Measurements from ENCODE around the gene FTO. TPM values are rescaled to one million over a fixed set of nuclear protein-coding genes. Genes with fewer than 3 reads are reported as not detected.

The FTO gene
- 10 to 100 TPM; 51.2 to 59.5 TPM for total RNA-seq
- polyA plus RNA-seq, result 10 to 100 TPM; 70.2 to 91.9 (median 87.8) TPM
- total RNA-seq, result 29.1 to 54.3 (median 47.7) reads per million in 6 experiments

DNA sequence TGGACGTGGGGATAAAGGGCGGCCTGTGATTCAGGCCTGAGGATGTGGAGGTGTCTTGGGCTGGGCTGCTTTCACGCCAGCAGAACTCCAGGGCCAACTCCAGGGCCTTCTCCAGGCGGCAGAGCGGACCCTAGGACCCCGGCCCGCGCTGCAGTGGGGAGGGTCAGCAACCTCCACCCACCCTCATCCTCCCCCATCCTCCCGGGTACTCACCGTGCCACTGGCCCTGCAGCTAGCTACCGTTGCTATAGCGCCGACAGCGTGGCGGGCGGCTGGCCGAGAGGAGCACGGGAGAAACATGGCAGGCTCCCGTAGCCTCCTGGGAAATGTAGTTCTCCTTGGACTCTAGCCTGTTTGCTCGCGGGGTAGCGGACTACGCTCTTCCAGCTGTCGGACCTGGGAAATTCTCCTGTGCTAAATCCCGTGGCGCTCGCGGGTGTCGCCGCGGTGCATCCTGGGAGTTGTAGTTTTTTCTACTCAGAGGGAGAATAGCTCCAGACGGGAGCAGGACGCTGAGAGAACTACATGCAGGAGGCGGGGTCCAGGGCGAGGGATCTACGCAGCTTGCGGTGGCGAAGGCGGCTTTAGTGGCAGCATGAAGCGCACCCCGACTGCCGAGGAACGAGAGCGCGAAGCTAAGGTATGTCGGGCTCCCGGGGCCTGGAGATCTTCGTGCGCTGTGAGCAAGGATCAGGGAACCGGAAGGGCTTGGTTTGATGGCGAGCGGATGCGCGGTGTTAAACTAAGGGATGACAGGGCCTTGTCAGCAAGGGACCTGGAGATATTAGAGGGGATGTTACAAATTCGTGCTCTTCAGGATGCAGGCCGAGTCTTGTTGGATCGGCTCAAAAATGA lies at the start of gene FTO, which contains the start of gene RPGRIP1L:
TSS of gene FTO (plus strand) at position 567 of the 855 bp plus-strand sequence.
TSS of gene RPGRIP1L (minus strand) at position 270 of the 855 bp plus-strand sequence. CDS start 3,136 bp downstream, outside the sequence.
- peaks cover 18 to 46% (median 43%) of the 10 kb centered on the region in 4 donors for H3K4me1 Mint-ChIP-seq
- H3K27ac Mint-ChIP-seq, result peak within 1 kb of the TSS; percentile 94 to 97 (median 97)
- H3K27me3 Mint-ChIP-seq, result no peaks in the 10 kb centered on the region
- H3K36me3 Mint-ChIP-seq, result peaks cover 0 to 9% (median 6%) of the 10 kb centered on the region in 3 donors
- POLR2A ChIA-PET, result interaction anchor here (0.6 to 1.8 kb wide), 6 partner anchors 13 to 269 kb away, joined by 3 to 8 read pairs (median 4); partner anchors contain the start of genes AKTIP and RBL2
- H3K4me3 Mint-ChIP-seq, result peak within 1 kb of the TSS; percentile 96 to 100 (median 98)
- ATAC-seq (peak; percentile 91 to 95), DNase-seq (peak; percentile 87 to 98 (median 94))
- no peaks in the 10 kb centered on the region for H3K9me3 Mint-ChIP-seq

DNA sequence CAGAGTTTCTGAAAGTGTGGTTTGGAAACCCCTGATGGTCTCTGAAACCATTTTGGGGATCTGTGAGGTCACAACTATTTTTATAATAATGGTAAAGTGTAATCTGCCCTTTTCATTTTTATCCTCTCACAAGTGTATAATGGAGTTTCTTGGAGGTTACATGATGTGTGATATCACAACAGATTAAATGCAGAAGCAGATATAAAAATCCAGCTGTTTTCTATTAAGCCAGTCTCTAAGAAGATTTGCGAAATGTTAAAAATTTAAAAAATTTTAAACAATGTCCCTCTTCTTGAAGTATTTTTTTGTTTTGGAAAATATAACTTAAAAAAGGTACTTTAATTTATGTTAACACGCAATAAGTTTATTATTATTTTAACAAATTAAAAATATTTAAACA lies 49.0 kb upstream of the FTO start:
- DNase-seq (no peak), ATAC-seq (no peak)
- H3K27me3 Mint-ChIP-seq, result no peaks in the 10 kb centered on the region
- POLR2A ChIA-PET, result no interaction called here
- no peak overlapping the region for H3K27ac Mint-ChIP-seq
- no peaks in the 10 kb centered on the region for H3K9me3 Mint-ChIP-seq
- H3K4me1 Mint-ChIP-seq, result peaks cover 0 to 2% (median 0%) of the 10 kb centered on the region in 4 donors
- no peak overlapping the region for H3K4me3 Mint-ChIP-seq
- peaks cover 10 to 35% (median 34%) of the 10 kb centered on the region in 3 donors for H3K36me3 Mint-ChIP-seq

DNA sequence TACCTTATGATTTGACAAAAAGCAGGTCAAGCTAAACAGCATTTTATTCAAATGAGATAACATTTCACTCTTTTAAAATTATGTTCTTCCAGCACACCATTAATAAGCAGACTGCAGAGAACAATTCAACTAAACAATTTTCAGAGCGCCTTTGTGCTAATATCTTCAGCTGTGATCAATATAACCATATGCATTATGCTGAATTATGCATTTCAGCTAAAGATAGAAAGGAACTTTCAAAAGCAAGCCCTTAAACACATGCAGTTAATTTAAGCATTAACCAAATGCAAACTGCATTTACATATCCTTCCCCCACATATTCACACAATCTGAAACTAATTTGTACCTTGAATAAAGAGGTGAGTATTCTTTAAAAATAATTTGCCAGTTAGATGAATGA lies 41.9 kb upstream of the FTO start:
- DNase-seq (no peak), ATAC-seq (no peak)
- no peak overlapping the region for H3K4me3 Mint-ChIP-seq
- H3K27ac Mint-ChIP-seq, result no peak overlapping the region
- H3K4me1 Mint-ChIP-seq, result no peaks in the 10 kb centered on the region
- POLR2A ChIA-PET, result no interaction called here
- H3K9me3 Mint-ChIP-seq, result no peaks in the 10 kb centered on the region
- no peaks in the 10 kb centered on the region for H3K27me3 Mint-ChIP-seq
- H3K36me3 Mint-ChIP-seq, result peaks cover 0 to 7% (median 3%) of the 10 kb centered on the region in 3 donors

DNA sequence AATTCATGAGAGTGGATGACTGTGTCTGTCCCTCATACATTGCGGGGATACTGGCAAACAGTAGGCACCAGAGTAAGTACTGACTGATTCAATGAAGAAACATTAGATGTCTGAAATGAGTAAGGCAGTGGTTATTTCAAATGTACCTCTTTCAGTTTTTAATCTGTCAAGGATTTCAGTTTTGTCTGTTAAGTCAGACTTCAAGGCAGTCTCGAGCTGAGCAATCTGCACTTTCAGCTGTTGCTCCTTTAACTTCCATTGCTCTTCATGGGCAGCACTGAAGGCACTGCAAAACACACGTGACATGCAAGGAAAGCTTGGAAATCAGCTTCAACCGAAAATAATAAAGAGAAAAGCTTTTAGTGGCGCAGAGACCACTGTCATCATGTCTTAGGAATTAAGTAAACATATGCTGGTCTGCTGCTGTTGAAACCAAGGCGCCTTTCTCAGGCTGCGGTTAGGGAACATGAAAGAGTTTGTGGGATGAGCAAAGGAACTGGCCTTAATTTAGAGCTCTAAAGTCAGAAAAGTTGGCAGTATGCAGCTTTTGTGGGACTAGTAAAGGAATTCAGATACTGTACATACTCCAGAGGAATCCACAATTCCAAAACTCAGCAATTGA lies 39.1 kb upstream of the FTO start:
- Mint-ChIP-seq H3K27me3 (no peaks in the 10 kb centered on the region), H3K4me1 (no peaks in the 10 kb centered on the region), H3K9me3 (no peaks in the 10 kb centered on the region), H3K4me3 (no peak overlapping the region), H3K27ac (no peak overlapping the region), H3K36me3 (no peaks in the 10 kb centered on the region)
- DNase-seq, result no peak
- no peak for ATAC-seq
- POLR2A ChIA-PET, result no interaction called here

DNA sequence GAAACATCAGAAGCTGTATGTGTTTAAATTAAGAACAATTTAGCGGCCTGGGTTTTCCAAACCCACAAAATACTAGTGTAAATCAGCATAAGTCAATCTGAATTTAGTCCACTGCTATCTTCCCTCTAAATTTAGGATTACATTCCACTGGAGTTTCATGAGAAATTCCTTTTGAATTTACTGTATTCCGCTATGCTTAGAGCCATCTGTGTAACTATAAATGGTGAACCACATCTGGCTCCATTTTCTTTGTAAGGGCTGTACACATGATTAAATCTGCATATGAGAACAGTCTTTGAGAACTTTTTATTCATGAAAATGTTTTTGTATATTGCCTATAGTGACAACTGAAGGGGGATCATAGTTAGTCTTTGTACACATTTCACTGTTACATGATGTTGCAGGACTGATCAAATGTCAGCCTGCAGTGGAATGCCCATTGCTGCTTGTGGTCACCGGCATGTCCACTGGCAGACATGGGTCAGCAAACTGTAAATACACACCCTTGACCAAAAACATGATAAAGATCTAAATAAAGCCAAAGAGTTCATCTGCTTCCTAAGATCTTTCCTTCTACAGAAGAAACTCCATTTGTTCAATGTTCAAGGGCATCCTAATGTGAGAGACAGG lies 37.1 kb upstream of the FTO start:
- Mint-ChIP-seq H3K4me3 (no peak overlapping the region), H3K27me3 (no peaks in the 10 kb centered on the region), H3K27ac (no peak overlapping the region), H3K4me1 (no peaks in the 10 kb centered on the region), H3K9me3 (no peaks in the 10 kb centered on the region), H3K36me3 (no peaks in the 10 kb centered on the region)
- POLR2A ChIA-PET, result no interaction called here
- no peak for ATAC-seq
- no peak for DNase-seq

DNA sequence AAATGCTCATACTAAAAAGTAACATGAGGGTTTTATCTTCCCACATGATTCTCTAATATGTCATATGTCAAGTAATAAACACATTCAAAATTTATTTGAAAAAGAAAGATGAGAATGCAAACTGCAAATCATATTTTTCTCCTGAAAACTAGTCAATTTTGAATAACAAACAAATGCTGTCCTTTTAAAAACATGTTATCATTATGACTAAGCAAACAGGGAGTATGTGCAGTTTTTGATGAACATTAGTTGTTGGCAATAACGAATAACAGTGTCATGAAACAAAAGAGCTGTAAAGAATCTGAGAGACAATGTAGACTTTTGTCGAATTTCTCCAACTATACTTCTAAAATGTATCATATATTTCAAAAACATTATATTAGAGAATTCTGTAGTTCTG lies 35.1 kb upstream of the FTO start:
- ATAC-seq (no peak), DNase-seq (no peak)
- Mint-ChIP-seq H3K4me3 (no peak overlapping the region), H3K36me3 (no peaks in the 10 kb centered on the region), H3K9me3 (no peaks in the 10 kb centered on the region), H3K27ac (no peak overlapping the region), H3K27me3 (no peaks in the 10 kb centered on the region), H3K4me1 (no peaks in the 10 kb centered on the region)
- POLR2A ChIA-PET, result no interaction called here

DNA sequence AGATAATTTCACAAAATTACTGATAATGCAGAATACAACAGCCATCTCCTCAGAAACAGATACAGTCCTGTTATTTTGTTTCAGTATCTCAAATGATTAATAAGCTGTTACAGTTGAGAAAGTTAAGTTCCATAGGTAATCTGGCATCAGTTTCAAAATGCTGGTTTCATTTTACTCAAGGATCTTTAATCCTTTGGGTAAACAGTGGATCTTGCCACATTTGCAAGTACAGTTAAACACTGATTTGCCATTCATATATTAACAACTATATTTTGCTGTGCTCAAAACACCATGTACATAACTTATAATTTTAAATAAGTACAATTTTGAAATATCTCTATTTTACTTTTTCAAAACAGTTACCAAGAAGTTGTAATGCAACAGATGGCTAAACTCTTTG lies 31.5 kb upstream of the FTO start:
- H3K4me3 Mint-ChIP-seq, result no peak overlapping the region
- H3K9me3 Mint-ChIP-seq, result no peaks in the 10 kb centered on the region
- no peak for ATAC-seq
- DNase-seq, result no peak
- POLR2A ChIA-PET, result no interaction called here
- H3K4me1 Mint-ChIP-seq, result no peaks in the 10 kb centered on the region
- peaks cover 0 to 3% (median 0%) of the 10 kb centered on the region in 3 donors for H3K36me3 Mint-ChIP-seq
- no peaks in the 10 kb centered on the region for H3K27me3 Mint-ChIP-seq
- H3K27ac Mint-ChIP-seq, result no peak overlapping the region

DNA sequence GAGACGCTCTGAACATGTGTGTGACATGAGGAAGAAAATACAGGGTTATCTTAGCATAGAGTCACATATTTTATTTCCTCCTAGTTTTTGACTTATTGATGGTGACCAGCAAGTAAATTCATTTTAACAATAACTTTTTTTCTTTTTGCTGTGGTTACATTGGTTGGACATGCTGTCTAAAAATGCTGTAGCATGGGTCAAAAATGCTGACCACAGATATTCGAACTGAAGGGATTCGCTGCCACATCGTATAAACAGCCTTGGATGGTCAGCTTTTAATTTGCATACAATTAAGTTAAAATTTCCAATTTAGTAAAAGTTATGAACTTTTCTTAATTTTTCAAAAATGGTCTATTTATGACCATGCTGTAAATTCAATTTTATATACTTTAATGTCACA lies 30.8 kb upstream of the FTO start:
- H3K27me3 Mint-ChIP-seq, result no peaks in the 10 kb centered on the region
- H3K36me3 Mint-ChIP-seq, result peaks cover 0 to 4% (median 0%) of the 10 kb centered on the region in 3 donors
- no peak overlapping the region for H3K4me3 Mint-ChIP-seq
- H3K4me1 Mint-ChIP-seq, result no peaks in the 10 kb centered on the region
- DNase-seq, result no peak
- POLR2A ChIA-PET, result no interaction called here
- H3K27ac Mint-ChIP-seq, result no peak overlapping the region
- ATAC-seq, result no peak
- H3K9me3 Mint-ChIP-seq, result no peaks in the 10 kb centered on the region

DNA sequence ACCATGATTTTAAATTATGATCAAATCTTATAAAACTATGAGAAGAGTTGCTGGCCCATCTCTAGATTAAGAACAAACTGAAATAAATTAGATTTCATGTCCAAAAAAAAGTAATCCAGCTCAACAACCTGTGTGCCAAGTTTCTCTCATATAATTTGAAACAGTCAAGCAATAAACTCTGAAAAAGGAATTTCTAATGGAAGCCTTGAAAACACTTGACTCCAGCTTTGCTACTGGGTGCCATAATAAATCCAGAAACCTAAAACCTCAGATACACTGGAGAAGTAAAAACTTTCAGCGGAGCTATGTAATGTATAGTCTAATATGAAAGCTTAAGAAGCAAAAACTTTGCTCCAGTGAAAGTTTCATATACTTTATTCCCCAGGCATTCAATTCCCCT lies 25.8 kb upstream of the FTO start:
- Mint-ChIP-seq H3K4me1 (peaks cover 0 to 2% (median 0%) of the 10 kb centered on the region in 4 donors), H3K27ac (no peak overlapping the region), H3K4me3 (no peak overlapping the region), H3K36me3 (peaks cover 2 to 17% (median 16%) of the 10 kb centered on the region in 3 donors), H3K27me3 (no peaks in the 10 kb centered on the region), H3K9me3 (no peaks in the 10 kb centered on the region)
- DNase-seq (no peak), ATAC-seq (no peak)
- POLR2A ChIA-PET, result no interaction called here

DNA sequence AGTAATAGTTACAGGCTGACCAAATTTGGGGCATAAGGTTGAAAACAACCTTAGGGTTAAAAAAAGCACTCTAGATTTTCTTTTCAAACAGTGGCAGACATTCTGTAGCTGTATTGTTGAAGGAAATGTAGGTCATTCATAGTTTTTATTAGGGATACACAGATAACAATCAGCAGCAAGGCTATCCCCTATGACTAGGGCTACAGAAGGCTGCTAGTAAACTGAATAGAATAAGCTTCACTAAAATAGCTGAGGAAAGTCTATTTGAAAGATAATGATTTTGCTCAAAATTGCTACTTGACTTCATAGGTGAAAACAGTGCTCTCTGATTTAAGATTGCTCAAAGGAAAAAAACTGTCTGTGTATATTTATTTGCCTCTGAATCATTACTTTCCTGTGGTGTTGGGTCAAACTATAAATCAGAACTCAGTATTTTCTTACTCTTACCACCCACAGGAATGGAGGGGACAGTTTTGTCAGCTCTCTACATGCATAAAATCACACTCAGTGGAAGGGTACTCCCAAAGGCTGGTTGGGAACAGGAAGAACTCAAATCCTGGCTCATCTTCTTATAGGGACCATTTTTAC lies 25.1 kb upstream of the FTO start:
- H3K4me1 Mint-ChIP-seq, result peaks cover 0 to 2% (median 0%) of the 10 kb centered on the region in 4 donors
- no peak for ATAC-seq

DNA sequence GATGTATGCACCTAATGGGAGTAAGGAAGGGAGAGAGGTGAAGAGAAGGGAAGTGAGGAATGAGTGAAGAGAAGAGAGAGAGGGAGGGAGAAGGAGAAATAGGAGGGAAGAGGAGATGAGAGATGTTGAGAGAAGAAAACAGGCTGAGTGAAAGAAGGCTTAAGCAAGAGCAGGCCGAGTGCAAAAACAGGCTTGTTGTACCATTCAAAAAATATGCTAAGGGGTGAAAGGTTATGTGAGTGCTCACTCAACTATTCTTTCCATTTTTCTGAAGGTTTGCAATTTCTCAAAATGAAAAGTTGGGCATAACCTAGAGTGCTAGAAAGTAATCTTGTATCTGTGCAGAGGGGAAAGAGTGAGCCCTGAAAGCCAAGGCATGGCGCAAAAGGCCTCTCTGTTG lies 23.2 kb upstream of the FTO start:
- DNase-seq, result no peak
- H3K4me3 Mint-ChIP-seq, result no peak overlapping the region
- H3K27ac Mint-ChIP-seq, result no peak overlapping the region
- ATAC-seq, result no peak
- H3K4me1 Mint-ChIP-seq, result peaks cover 0 to 2% (median 0%) of the 10 kb centered on the region in 4 donors
- H3K36me3 Mint-ChIP-seq, result peaks cover 9 to 35% (median 34%) of the 10 kb centered on the region in 3 donors
- POLR2A ChIA-PET, result no interaction called here
- peaks cover 0 to 5% (median 0%) of the 10 kb centered on the region in 9 donors for H3K9me3 Mint-ChIP-seq
- H3K27me3 Mint-ChIP-seq, result no peaks in the 10 kb centered on the region

More for the DNA sequence above, 25.1 kb upstream of the FTO start:
- no peaks in the 10 kb centered on the region for H3K27me3 Mint-ChIP-seq
- DNase-seq, result no peak
- H3K27ac Mint-ChIP-seq, result no peak overlapping the region
- H3K4me3 Mint-ChIP-seq, result no peak overlapping the region
- POLR2A ChIA-PET, result no interaction called here
- peaks cover 9 to 24% (median 23%) of the 10 kb centered on the region in 3 donors for H3K36me3 Mint-ChIP-seq
- no peaks in the 10 kb centered on the region for H3K9me3 Mint-ChIP-seq

DNA sequence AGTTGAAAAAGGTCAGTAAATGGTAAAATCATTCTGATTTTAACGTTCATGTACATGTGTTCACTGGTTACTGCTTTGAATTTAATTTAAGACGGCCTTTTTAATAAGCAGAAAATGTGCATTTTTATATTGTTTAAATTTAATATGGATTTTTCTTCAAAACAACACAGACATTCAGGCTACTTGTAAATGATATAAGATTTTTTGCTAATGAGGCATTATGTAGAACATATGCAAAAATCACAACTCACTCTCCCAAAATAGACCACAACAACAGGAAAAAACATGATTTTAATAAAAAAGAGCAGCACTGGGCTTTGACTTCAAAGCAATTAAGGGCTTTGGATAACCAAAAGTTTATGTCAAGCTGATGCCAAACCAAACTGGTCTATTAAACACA lies 22.6 kb upstream of the FTO start:
- ATAC-seq, result no peak
- H3K9me3 Mint-ChIP-seq, result peaks cover 0 to 5% (median 0%) of the 10 kb centered on the region in 9 donors
- H3K27ac Mint-ChIP-seq, result no peak overlapping the region
- peaks cover 9 to 37% (median 35%) of the 10 kb centered on the region in 3 donors for H3K36me3 Mint-ChIP-seq
- no peak overlapping the region for H3K4me3 Mint-ChIP-seq
- DNase-seq, result no peak
- peaks cover 0 to 2% (median 0%) of the 10 kb centered on the region in 4 donors for H3K4me1 Mint-ChIP-seq
- POLR2A ChIA-PET, result no interaction called here
- H3K27me3 Mint-ChIP-seq, result no peaks in the 10 kb centered on the region
